K562 (cell line): ENCODE measurements around the gene DNAH9. TPM values are rescaled to one million over a fixed set of nuclear protein-coding genes. Genes with fewer than 3 reads are reported as not detected.

Experiments
- ATAC-seq: fragments of 200-7000 bp; cut with Tn5 transposase; 3 replicates; pipeline ENCODE4 v1.9.1; 2020; ENCODE audit warnings: moderate library complexity
- BruUV-seq: library from RNA; stranded (reverse); fragments of 400-500 nt; replicated peaks from 2 replicates; lab custom pipeline; 2021; lab: Mats Ljungman, UMichigan
- CTCF ChIA-PET: fragments of 300-600 bp; formaldehyde crosslinking; extraction: SDS; loops from one replicate; lab custom pipeline; 2021; ENCODE audit warnings: low intra/inter-chr PET ratio; lab: Yijun Ruan, JAX
- POLR2A ChIA-PET: fragments of 300-600, 350-650 bp; sonication (Branson Sonifier 250); formaldehyde crosslinking; extraction: SDS; loops from one replicate; lab custom pipeline; 2021; ENCODE audit warnings: antibody characterized with exemption, inconsistent platforms; lab: Yijun Ruan, JAX
- DNase-seq, 4 experiments: peaks; one replicate each; pipeline versions ENCODE4 v3.0.0 to v3.0.0-alpha.2; 2011 to 2018; ENCODE audit warnings: low spot score in 3 of 4, mixed read lengths in 3 of 4; ENCODE audit errors: extremely low read depth in 1 of 4
- FAIRE-seq: peaks from 2 replicates; lab custom pipeline; 2011; peaks lifted over from hg19 to GRCh38; lab: Jason Lieb, UNC
- H2AFZ ChIP-seq: 2 replicates; pipeline ENCODE4 v1.6.0; 2011; ENCODE audit warnings: low read depth, low read length, control low read depth, inconsistent platforms
- H3K27ac ChIP-seq: fragments of 200-600 bp; 3 replicates; pipeline ENCODE4 v1.8.0; 2011; ENCODE audit warnings: low read depth, mild to moderate bottlenecking, control low read depth, inconsistent platforms, low read length, moderate library complexity, mixed read lengths; ENCODE audit errors: extremely low read depth
- H3K27me3 ChIP-seq, 2 experiments: fragments of 300-600 bp in 1 of 2; 2 replicates in 1 of 2; 3 replicates in 1 of 2; pipeline versions ENCODE4 v1.6.0 to v1.8.0; 2011; ENCODE audit warnings: inconsistent platforms in 2 of 2, low read length in 2 of 2, mild to moderate bottlenecking in 1 of 2, mixed read lengths in 1 of 2, moderate library complexity in 1 of 2; ENCODE audit not compliant: control insufficient read depth in 2 of 2, insufficient read depth in 2 of 2
- H3K36me3 ChIP-seq: fragments of 300-600 bp; 3 replicates; pipeline ENCODE4 v1.8.0; 2011; ENCODE audit warnings: mild to moderate bottlenecking, low read length, inconsistent platforms; ENCODE audit not compliant: control insufficient read depth, insufficient read depth
- H3K4me1 ChIP-seq, 2 experiments: fragments of 200-600 bp in 1 of 2; replicated peaks in 1 of 2; 2 replicates in 1 of 2; 3 replicates in 1 of 2; pipeline versions ENCODE4 v1.5.1 to v1.8.0; 2011; ENCODE audit warnings: inconsistent platforms in 2 of 2, low read length in 2 of 2, mild to moderate bottlenecking in 1 of 2, mixed read lengths in 1 of 2, moderate library complexity in 1 of 2; ENCODE audit not compliant: control insufficient read depth in 2 of 2, insufficient read depth in 2 of 2
- H3K4me2 ChIP-seq: 2 replicates; pipeline ENCODE4 v1.6.1; 2011; ENCODE audit warnings: low read length, control low read depth, inconsistent platforms, mixed read lengths; ENCODE audit not compliant: insufficient read depth
- H3K4me3 ChIP-seq: fragments of 200-600 bp; sonication (generic), shearing (Covaris generic); 2 replicates; pipeline ENCODE4 v1.5.1; 2016; ENCODE audit warnings: control low read depth, inconsistent platforms
- H3K79me2 ChIP-seq: fragments of 200-600 bp; 3 replicates; pipeline ENCODE4 v1.8.0; 2011; ENCODE audit warnings: low read length, inconsistent platforms; ENCODE audit not compliant: control insufficient read depth, insufficient read depth
- H3K9ac ChIP-seq, 2 experiments: 2 replicates each; pipeline versions ENCODE4 v1.6.0 to v1.6.1; 2011; ENCODE audit warnings: low read depth in 2 of 2, low read length in 2 of 2, control low read depth in 1 of 2, inconsistent platforms in 1 of 2, mild to moderate bottlenecking in 1 of 2, mixed read lengths in 1 of 2; ENCODE audit not compliant: insufficient read depth in 1 of 2
- H3K9me1 ChIP-seq: one replicate; pipeline ENCODE4 v1.6.0; 2011; ENCODE audit warnings: inconsistent platforms, mild to moderate bottlenecking, low read length, moderate library complexity; ENCODE audit not compliant: control insufficient read depth, insufficient read depth
- H3K9me3 ChIP-seq: replicated peaks from 2 replicates; pipeline ENCODE4 v1.5.1; 2011; ENCODE audit warnings: low read depth, low read length, inconsistent platforms; ENCODE audit not compliant: control insufficient read depth, insufficient read depth
- H4K20me1 ChIP-seq: replicated peaks from 2 replicates; pipeline ENCODE4 v1.6.1; 2011; ENCODE audit warnings: low read length, inconsistent platforms, mixed read lengths; ENCODE audit not compliant: control insufficient read depth, insufficient read depth
- AFF1 ChIP-seq, 2 experiments: fragments of 450-650 bp; IDR thresholded peaks; 2 replicates each; pipeline ENCODE4 v1.6.1; 2018; ENCODE audit warnings: mild to moderate bottlenecking in 2 of 2, low read depth in 1 of 2; ENCODE audit not compliant: partially characterized antibody in 2 of 2
- CBX8 ChIP-seq: fragments of 200-600 bp; sonication (generic); IDR thresholded peaks from 2 replicates; pipeline ENCODE4 v1.6.1; 2012; ENCODE audit warnings: borderline replicate concordance, mixed run types, low read depth, mild to moderate bottlenecking, moderate library complexity, mixed read lengths, low read length, control low read depth, inconsistent platforms; ENCODE audit not compliant: poor library complexity, severe bottlenecking; ENCODE audit errors: extremely low read depth
- ELK3 ChIP-seq: fragments of 450-650 bp; formaldehyde crosslinking; IDR thresholded peaks from 2 replicates; pipeline ENCODE4 v1.4.0; 2020; ENCODE audit warnings: mild to moderate bottlenecking
- RB1 ChIP-seq: fragments of 450-650 bp; IDR thresholded peaks from 2 replicates; pipeline ENCODE4 v1.6.1; 2017; ENCODE audit warnings: low read depth, mild to moderate bottlenecking
- SP2 ChIP-seq: IDR thresholded peaks from 2 replicates; pipeline ENCODE4 v1.6.1; 2011; ENCODE audit warnings: mild to moderate bottlenecking, low read depth, low read length, moderate library complexity; ENCODE audit not compliant: poor library complexity, severe bottlenecking; ENCODE audit errors: extremely low read depth
- SREBF1 ChIP-seq: fragments of 150-350 bp; IDR thresholded peaks from 2 replicates; pipeline ENCODE4 v1.6.1; 2014; ENCODE audit warnings: antibody characterized with exemption, low read depth, low read length, borderline replicate concordance
- ZFP91 ChIP-seq: sonication (generic); formaldehyde crosslinking; IDR thresholded peaks from 2 replicates; pipeline ENCODE4 v1.8.0; 2022; ENCODE audit warnings: mild to moderate bottlenecking, missing genetic modification reagents
- ZNF263 ChIP-seq: sonication (generic); formaldehyde crosslinking; IDR thresholded peaks from 2 replicates; pipeline ENCODE4 v1.8.0; 2022; ENCODE audit warnings: mild to moderate bottlenecking, missing genetic modification reagents, borderline replicate concordance
- WGBS: fragments of 100-300 bp; shearing (Covaris generic); methylation state at CpG from one replicate; pipeline ENCODE4 v1.1.6; 2016; ENCODE audit warnings: low coverage, mixed read lengths; ENCODE audit not compliant: insufficient coverage; ENCODE audit errors: missing lambda C conversion rate; 5-methylcytosine and 5-hydroxymethylcytosine counted together
- in situ Hi-C: fragments of 300-500 bp; cut with MboI; formaldehyde crosslinking; loops from 4 replicates; pipeline ENCODE4 v1.15.0; 2018; ENCODE audit warnings: inconsistent platforms, mixed read lengths
- intact Hi-C: fragments of 100-400 bp; cut with micrococcal nuclease; formaldehyde crosslinking; loops from 2 replicates; pipeline ENCODE4 v1.14.2; 2022
- polyA plus RNA-seq, 8 experiments: library from polyadenylated mRNA; depleted of rRNA in 4 of 8; stranded (reverse) in 5 of 8; unstranded in 3 of 8; fragments of >200 nt; fragmentation: Nextera tagmentation in 2 of 8; fragmentation: Illumina TruSeq in 1 of 8; extraction: Ambion mirVana in 2 of 8; extraction: Trizol in 1 of 8; gene quantifications; 2 replicates each; pipeline versions ENCODE4 v1.2.1 to v1.2.3, GENCODE V29; 2011 to 2014; ENCODE audit warnings: inconsistent platforms in 1 of 8, missing spikeins in 1 of 8
- total RNA-seq, 7 experiments: library from RNA; depleted of rRNA in 6 of 7; stranded (reverse); fragments of >200 nt in 6 of 7; fragmentation: Illumina TruSeq in 2 of 7; extraction: Trizol in 2 of 7; gene quantifications; 2 replicates each; pipeline versions ENCODE4 v1.2.1 to v1.2.3, GENCODE V29; 2011 to 2021; ENCODE audit warnings: low replicate concordance in 1 of 7

Gene DNAH9
- total and polyA plus RNA-seq, 9 of the 15 experiments (the other 6 are each of a cell fraction or from before 2014, with no cell fraction given) = not detected

- H3K4me1 ChIP-seq = no peaks in the 10 kb centered on the region; a peak in 2 of 5 replicates
- no peak overlapping the region for H3K9ac ChIP-seq
- WGBS = 5% methylated on average over 7 of the region's 7 CpGs
- H3K27ac ChIP-seq = no peak overlapping the region
- DNase-seq = no peak
- no peaks in the 10 kb centered on the region for H4K20me1 ChIP-seq
- H3K27me3 ChIP-seq = peaks cover 2 to 19% of the 10 kb centered on the region in 2 experiments; a peak in 4 of 5 replicates
- POLR2A ChIA-PET = no interaction called here
- intact Hi-C loops = loop anchor here (10.0 kb wide), 1 partner anchor 60 kb away; no protein-coding TSS in a partner anchor
- H2AFZ ChIP-seq = no peak overlapping the region
- FAIRE-seq = no peak
- no peak overlapping the region for H3K4me2 ChIP-seq
- no peaks in the 10 kb centered on the region for H3K9me3 ChIP-seq
- H3K4me3 ChIP-seq = no peak overlapping the region
- in situ Hi-C loops = no loop called here
- ATAC-seq = no peak
- H3K36me3 ChIP-seq = no peaks in the 10 kb centered on the region
- CTCF ChIA-PET = no interaction called here
- no TSS peak for BruUV-seq
- H3K9me1 ChIP-seq = no peaks in the 10 kb centered on the region
- no peaks in the 10 kb centered on the region for H3K79me2 ChIP-seq
- TF ChIP-seq SP2 (no peak), ELK3 (CRISPR knock-in tag) (no peak), ZNF263 (CRISPR knock-in tag) (no peak), RB1 (no peak), ZFP91 (CRISPR knock-in tag) (no peak), SREBF1 (no peak), AFF1 (IDR thresholded peaks at IDR 0.05; ENCODE audit: low read depth in 1 of 2, partially characterized antibody in 2 of 2) (no peak), CBX8 (no peak)
These were observed 276.5 kb downstream of the DNAH9 start for GRCh38 chr17:11874756-11875155.
